Hepatocyte (in vitro differentiated cells): Measurements from ENCODE around the gene GPER1.

Experiments
- EZH2 ChIP-seq: fragments of 200-600 bp; sonication (generic); IDR thresholded peaks from 2 replicates; pipeline ENCODE4 v1.6.1; 2016; ENCODE audit warnings: antibody characterized with exemption, mild to moderate bottlenecking, borderline replicate concordance
- TF ChIP-seq, protein P1 (sequence below): fragments of 200-600 bp; sonication (generic); IDR thresholded peaks from 2 replicates; pipeline ENCODE4 v1.5.1; 2016; ENCODE audit warnings: antibody characterized with exemption, mild to moderate bottlenecking; ENCODE audit not compliant: poor library complexity

- TF ChIP-seq, protein P1, sequence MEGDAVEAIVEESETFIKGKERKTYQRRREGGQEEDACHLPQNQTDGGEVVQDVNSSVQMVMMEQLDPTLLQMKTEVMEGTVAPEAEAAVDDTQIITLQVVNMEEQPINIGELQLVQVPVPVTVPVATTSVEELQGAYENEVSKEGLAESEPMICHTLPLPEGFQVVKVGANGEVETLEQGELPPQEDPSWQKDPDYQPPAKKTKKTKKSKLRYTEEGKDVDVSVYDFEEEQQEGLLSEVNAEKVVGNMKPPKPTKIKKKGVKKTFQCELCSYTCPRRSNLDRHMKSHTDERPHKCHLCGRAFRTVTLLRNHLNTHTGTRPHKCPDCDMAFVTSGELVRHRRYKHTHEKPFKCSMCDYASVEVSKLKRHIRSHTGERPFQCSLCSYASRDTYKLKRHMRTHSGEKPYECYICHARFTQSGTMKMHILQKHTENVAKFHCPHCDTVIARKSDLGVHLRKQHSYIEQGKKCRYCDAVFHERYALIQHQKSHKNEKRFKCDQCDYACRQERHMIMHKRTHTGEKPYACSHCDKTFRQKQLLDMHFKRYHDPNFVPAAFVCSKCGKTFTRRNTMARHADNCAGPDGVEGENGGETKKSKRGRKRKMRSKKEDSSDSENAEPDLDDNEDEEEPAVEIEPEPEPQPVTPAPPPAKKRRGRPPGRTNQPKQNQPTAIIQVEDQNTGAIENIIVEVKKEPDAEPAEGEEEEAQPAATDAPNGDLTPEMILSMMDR = no peak
- TF ChIP-seq EZH2 = no peak
Observed at GRCh38 chr7:1070544-1071011, 17.3 kb upstream of the GPER1 start.
